ENCODE results near the gene TMEM132D.

Gene TMEM132D

GRCh38 chr12:129496226-129496625, 407.6 kb downstream of the TMEM132D start:
- no peaks in the 10 kb centered on the region for H3K36me3 ChIP-seq (ENCODE audit: control insufficient read depth in 2 of 2, insufficient read depth in 2 of 2, low read length in 2 of 2)
- no peaks in the 10 kb centered on the region for H3K4me1 ChIP-seq (ENCODE audit: control insufficient read depth in 2 of 2, insufficient read depth in 2 of 2, low read length in 2 of 2)
- H3K4me3 ChIP-seq (ENCODE audit: low read length in 2 of 2) = no peak overlapping the region
- H3K27me3 ChIP-seq (ENCODE audit: control insufficient read depth in 2 of 2, insufficient read depth in 2 of 2, low read length in 2 of 2) = no peaks in the 10 kb centered on the region
- peaks cover 0 to 5% of the 10 kb centered on the region in 2 donors for H3K9me3 ChIP-seq (ENCODE audit: control insufficient read depth in 2 of 2, low read length in 2 of 2)
- no peak overlapping the region for H3K9ac ChIP-seq (ENCODE audit: low read depth in 1 of 2, low read length in 2 of 2)
- no peak overlapping the region for H3K27ac ChIP-seq (ENCODE audit: low read depth in 2 of 2, low read length in 2 of 2)

DNA sequence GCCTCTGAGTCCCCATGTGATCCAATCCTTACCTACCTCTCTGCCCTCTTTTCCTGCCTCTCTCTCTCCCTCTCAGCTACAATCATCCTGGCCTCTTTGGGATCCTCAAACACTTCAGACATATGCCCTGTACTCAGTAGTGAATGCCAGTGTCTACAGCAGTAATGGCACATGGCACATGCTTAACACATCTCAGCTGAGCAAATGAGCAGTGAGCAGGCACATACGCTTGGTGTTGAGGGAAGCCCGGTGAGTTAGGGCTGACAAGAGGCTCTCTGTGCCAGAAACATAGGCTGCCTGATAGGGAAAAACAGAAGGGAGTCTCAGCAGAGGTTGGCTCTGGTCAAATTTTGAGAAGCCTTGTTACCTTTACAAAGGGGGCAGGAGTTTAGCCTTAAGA, 409.1 kb downstream of the TMEM132D start:
- Histone ChIP-seq H3K9me3 (ENCODE audit: control insufficient read depth in 2 of 2, low read length in 2 of 2) (peaks cover 0 to 2% of the 10 kb centered on the region in 2 donors), H3K27ac (ENCODE audit: low read depth in 2 of 2, low read length in 2 of 2) (no peak overlapping the region), H3K4me3 (ENCODE audit: low read length in 2 of 2) (no peak overlapping the region), H3K36me3 (ENCODE audit: control insufficient read depth in 2 of 2, insufficient read depth in 2 of 2, low read length in 2 of 2) (no peaks in the 10 kb centered on the region), H3K4me1 (ENCODE audit: control insufficient read depth in 2 of 2, insufficient read depth in 2 of 2, low read length in 2 of 2) (no peaks in the 10 kb centered on the region), H3K9ac (ENCODE audit: low read depth in 1 of 2, low read length in 2 of 2) (no peak overlapping the region), H3K27me3 (ENCODE audit: control insufficient read depth in 2 of 2, insufficient read depth in 2 of 2, low read length in 2 of 2) (no peaks in the 10 kb centered on the region)

DNA sequence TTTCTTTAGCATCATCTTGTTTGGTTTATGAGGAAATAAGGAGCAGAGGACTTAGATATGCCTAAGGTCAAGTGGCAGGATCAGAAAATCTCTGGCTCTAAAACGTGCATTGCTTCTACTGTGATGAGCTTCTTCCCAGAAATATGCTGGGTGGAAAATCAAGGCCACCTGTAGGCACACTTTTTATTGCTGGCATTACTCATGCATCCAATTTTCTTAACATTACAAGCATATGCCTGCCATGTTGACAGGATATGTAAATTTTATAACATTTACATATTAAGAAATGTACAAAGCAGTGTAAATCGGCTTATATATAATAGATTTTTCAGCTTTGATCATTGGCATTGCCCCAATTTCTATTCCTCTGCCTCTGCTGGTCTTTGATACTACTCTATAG, 409.6 kb downstream of the TMEM132D start:
- no peak overlapping the region for H3K9ac ChIP-seq (ENCODE audit: low read depth in 1 of 2, low read length in 2 of 2)
- no peaks in the 10 kb centered on the region for H3K27me3 ChIP-seq (ENCODE audit: control insufficient read depth in 2 of 2, insufficient read depth in 2 of 2, low read length in 2 of 2)

GRCh38 chr12:129489100-129489676, 414.6 kb downstream of the TMEM132D start:
- Histone ChIP-seq H3K9ac (ENCODE audit: low read depth in 1 of 2, low read length in 2 of 2) (no peak overlapping the region), H3K27ac (ENCODE audit: low read depth in 2 of 2, low read length in 2 of 2) (no peak overlapping the region), H3K36me3 (ENCODE audit: control insufficient read depth in 2 of 2, insufficient read depth in 2 of 2, low read length in 2 of 2) (no peaks in the 10 kb centered on the region), H3K4me3 (ENCODE audit: low read length in 2 of 2) (no peak overlapping the region), H3K9me3 (ENCODE audit: control insufficient read depth in 2 of 2, low read length in 2 of 2) (peaks cover 0 to 2% of the 10 kb centered on the region in 2 donors), H3K27me3 (ENCODE audit: control insufficient read depth in 2 of 2, insufficient read depth in 2 of 2, low read length in 2 of 2) (no peaks in the 10 kb centered on the region), H3K4me1 (ENCODE audit: control insufficient read depth in 2 of 2, insufficient read depth in 2 of 2, low read length in 2 of 2) (no peaks in the 10 kb centered on the region)

More for the DNA sequence above, 409.6 kb downstream of the TMEM132D start:
- Histone ChIP-seq H3K4me3 (ENCODE audit: low read length in 2 of 2) (no peak overlapping the region), H3K27ac (ENCODE audit: low read depth in 2 of 2, low read length in 2 of 2) (no peak overlapping the region), H3K4me1 (ENCODE audit: control insufficient read depth in 2 of 2, insufficient read depth in 2 of 2, low read length in 2 of 2) (no peaks in the 10 kb centered on the region), H3K36me3 (ENCODE audit: control insufficient read depth in 2 of 2, insufficient read depth in 2 of 2, low read length in 2 of 2) (no peaks in the 10 kb centered on the region), H3K9me3 (ENCODE audit: control insufficient read depth in 2 of 2, low read length in 2 of 2) (no peaks in the 10 kb centered on the region)

DNA sequence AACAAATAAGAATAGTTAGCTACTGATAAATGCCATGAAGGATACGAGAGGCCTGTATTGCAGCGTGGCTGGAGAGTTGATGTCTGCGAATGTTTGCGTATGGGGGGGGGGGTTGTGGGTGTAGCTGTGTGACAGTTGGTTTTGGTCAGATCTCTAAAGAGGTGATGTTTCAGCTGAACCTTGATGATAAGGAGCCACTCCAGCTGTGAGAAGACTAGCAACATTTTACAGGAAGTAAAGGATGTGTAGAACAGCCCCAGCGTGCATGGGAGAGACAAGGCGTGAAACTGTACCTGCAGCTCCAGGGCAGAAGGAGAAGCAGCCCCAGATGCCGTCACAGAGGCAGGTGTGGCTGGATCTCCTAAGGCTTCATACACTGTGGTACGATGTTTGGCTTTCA, 416.9 kb downstream of the TMEM132D start:
- Histone ChIP-seq H3K27me3 (ENCODE audit: control insufficient read depth in 2 of 2, insufficient read depth in 2 of 2, low read length in 2 of 2) (no peaks in the 10 kb centered on the region), H3K36me3 (ENCODE audit: control insufficient read depth in 2 of 2, insufficient read depth in 2 of 2, low read length in 2 of 2) (no peaks in the 10 kb centered on the region), H3K4me1 (ENCODE audit: control insufficient read depth in 2 of 2, insufficient read depth in 2 of 2, low read length in 2 of 2) (no peaks in the 10 kb centered on the region), H3K9me3 (ENCODE audit: control insufficient read depth in 2 of 2, low read length in 2 of 2) (peaks cover 0 to 2% of the 10 kb centered on the region in 2 donors), H3K9ac (ENCODE audit: low read depth in 1 of 2, low read length in 2 of 2) (no peak overlapping the region), H3K4me3 (ENCODE audit: low read length in 2 of 2) (no peak overlapping the region), H3K27ac (ENCODE audit: low read depth in 2 of 2, low read length in 2 of 2) (no peak overlapping the region)

DNA sequence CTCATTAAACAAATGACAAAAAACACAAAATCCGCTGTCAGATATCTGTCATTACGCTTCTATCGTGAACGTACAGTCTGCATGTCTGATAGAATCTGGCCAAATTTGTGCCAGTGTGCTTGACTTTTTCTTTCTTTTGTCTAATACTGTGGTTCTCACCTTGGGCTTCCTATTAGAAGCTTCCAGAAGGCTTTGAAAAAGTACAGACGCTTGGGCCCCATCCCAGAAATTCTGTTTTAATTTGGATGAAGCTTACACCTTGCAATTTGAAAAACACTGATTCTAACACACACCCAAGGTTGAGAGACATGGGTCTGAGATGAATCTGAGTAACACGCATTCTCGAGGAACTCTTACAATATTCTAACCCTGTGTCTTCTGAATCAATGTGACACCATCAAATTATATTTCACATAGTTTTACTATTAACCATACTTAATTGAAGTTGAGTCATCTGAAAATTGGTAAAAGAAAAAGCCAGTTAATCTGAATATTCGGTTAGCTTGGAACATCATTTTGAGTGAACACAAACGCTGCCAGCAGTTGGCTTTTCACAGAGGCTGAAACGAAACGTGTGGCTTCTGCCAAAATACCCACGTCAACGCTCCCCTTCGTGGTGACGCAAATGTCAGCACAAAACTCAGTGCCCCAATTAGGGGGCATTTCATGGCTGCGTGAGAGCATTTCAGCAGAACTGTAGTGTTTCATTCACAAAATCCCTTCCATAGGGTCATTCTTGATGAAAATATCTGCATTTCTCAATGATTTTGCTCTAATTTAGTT, 420.5 kb downstream of the TMEM132D start:
- Histone ChIP-seq H3K36me3 (ENCODE audit: control insufficient read depth in 2 of 2, insufficient read depth in 2 of 2, low read length in 2 of 2) (no peaks in the 10 kb centered on the region), H3K27me3 (ENCODE audit: control insufficient read depth in 2 of 2, insufficient read depth in 2 of 2, low read length in 2 of 2) (no peaks in the 10 kb centered on the region), H3K9me3 (ENCODE audit: control insufficient read depth in 2 of 2, low read length in 2 of 2) (peaks cover 0 to 2% of the 10 kb centered on the region in 2 donors), H3K9ac (ENCODE audit: low read depth in 1 of 2, low read length in 2 of 2) (no peak overlapping the region), H3K4me1 (ENCODE audit: control insufficient read depth in 2 of 2, insufficient read depth in 2 of 2, low read length in 2 of 2) (no peaks in the 10 kb centered on the region), H3K27ac (ENCODE audit: low read depth in 2 of 2, low read length in 2 of 2) (no peak overlapping the region), H3K4me3 (ENCODE audit: low read length in 2 of 2) (no peak overlapping the region)

- Histone ChIP-seq H3K4me3 (ENCODE audit: low read length in 2 of 2) (no peak overlapping the region), H3K4me1 (ENCODE audit: control insufficient read depth in 2 of 2, insufficient read depth in 2 of 2, low read length in 2 of 2) (no peaks in the 10 kb centered on the region), H3K9me3 (ENCODE audit: control insufficient read depth in 2 of 2, low read length in 2 of 2) (peaks cover 0 to 2% of the 10 kb centered on the region in 2 donors), H3K27me3 (ENCODE audit: control insufficient read depth in 2 of 2, insufficient read depth in 2 of 2, low read length in 2 of 2) (no peaks in the 10 kb centered on the region), H3K9ac (ENCODE audit: low read depth in 1 of 2, low read length in 2 of 2) (no peak overlapping the region), H3K27ac (ENCODE audit: low read depth in 2 of 2, low read length in 2 of 2) (no peak overlapping the region), H3K36me3 (ENCODE audit: control insufficient read depth in 2 of 2, insufficient read depth in 2 of 2, low read length in 2 of 2) (no peaks in the 10 kb centered on the region)
Measured at GRCh38 chr12:129481921-129482320, 421.9 kb downstream of the TMEM132D start.

DNA sequence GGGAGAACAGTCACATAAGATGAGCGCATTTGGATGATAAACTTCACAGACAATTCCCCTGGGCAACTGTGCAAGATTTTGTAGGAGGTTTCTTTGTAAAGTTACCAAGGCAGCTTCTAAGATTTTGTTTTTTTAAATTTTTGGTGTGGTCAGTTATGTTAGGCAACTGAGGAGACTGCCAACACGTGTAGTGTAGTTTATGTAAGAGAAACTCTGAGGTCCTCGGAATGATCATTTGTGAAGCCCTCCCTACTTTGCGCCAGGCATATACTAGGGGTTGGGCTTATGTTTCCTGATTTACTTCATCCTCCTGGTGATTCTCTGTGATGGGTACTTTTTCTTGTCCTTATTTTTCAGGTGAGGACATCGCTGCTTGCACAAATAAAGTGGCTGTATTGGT, 433.6 kb downstream of the TMEM132D start:
- Histone ChIP-seq H3K27ac (ENCODE audit: low read depth in 2 of 2, low read length in 2 of 2) (no peak overlapping the region), H3K4me1 (ENCODE audit: control insufficient read depth in 2 of 2, insufficient read depth in 2 of 2, low read length in 2 of 2) (no peaks in the 10 kb centered on the region), H3K36me3 (ENCODE audit: control insufficient read depth in 2 of 2, insufficient read depth in 2 of 2, low read length in 2 of 2) (no peaks in the 10 kb centered on the region), H3K9me3 (ENCODE audit: control insufficient read depth in 2 of 2, low read length in 2 of 2) (no peaks in the 10 kb centered on the region), H3K27me3 (ENCODE audit: control insufficient read depth in 2 of 2, insufficient read depth in 2 of 2, low read length in 2 of 2) (no peaks in the 10 kb centered on the region), H3K4me3 (ENCODE audit: low read length in 2 of 2) (no peak overlapping the region), H3K9ac (ENCODE audit: low read depth in 1 of 2, low read length in 2 of 2) (no peak overlapping the region)

GRCh38 chr12:129467726-129468125, 436.1 kb downstream of the TMEM132D start:
- Histone ChIP-seq H3K36me3 (ENCODE audit: control insufficient read depth in 2 of 2, insufficient read depth in 2 of 2, low read length in 2 of 2) (no peaks in the 10 kb centered on the region), H3K27ac (ENCODE audit: low read depth in 2 of 2, low read length in 2 of 2) (no peak overlapping the region), H3K9me3 (ENCODE audit: control insufficient read depth in 2 of 2, low read length in 2 of 2) (no peaks in the 10 kb centered on the region)

DNA sequence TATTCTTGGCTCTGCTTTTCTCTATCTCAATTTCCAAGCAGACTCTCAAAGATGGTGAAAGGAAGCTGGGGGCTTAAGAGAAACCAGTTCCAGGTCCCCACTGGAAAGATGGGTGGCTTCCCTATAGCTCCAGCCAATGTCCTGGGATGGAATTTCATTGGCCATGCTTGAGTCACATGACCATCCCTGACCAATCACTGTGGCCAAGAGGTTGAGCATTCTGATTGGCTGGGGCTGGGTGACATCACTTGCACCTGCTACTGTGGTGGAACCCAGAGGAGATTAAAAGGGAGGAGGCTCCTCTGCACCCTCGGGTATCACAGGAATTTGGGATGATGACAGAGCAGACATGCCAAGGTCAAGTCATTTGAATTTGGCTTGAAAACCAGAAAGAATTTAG, 436.5 kb downstream of the TMEM132D start:
- Histone ChIP-seq H3K27me3 (ENCODE audit: control insufficient read depth in 2 of 2, insufficient read depth in 2 of 2, low read length in 2 of 2) (no peaks in the 10 kb centered on the region), H3K9ac (ENCODE audit: low read depth in 1 of 2, low read length in 2 of 2) (no peak overlapping the region), H3K27ac (ENCODE audit: low read depth in 2 of 2, low read length in 2 of 2) (no peak overlapping the region), H3K4me1 (ENCODE audit: control insufficient read depth in 2 of 2, insufficient read depth in 2 of 2, low read length in 2 of 2) (no peaks in the 10 kb centered on the region), H3K36me3 (ENCODE audit: control insufficient read depth in 2 of 2, insufficient read depth in 2 of 2, low read length in 2 of 2) (no peaks in the 10 kb centered on the region), H3K4me3 (ENCODE audit: low read length in 2 of 2) (no peak overlapping the region), H3K9me3 (ENCODE audit: control insufficient read depth in 2 of 2, low read length in 2 of 2) (no peaks in the 10 kb centered on the region)

More at GRCh38 chr12:129467726-129468125, 436.1 kb downstream of the TMEM132D start:
- no peaks in the 10 kb centered on the region for H3K4me1 ChIP-seq (ENCODE audit: control insufficient read depth in 2 of 2, insufficient read depth in 2 of 2, low read length in 2 of 2)
- no peak overlapping the region for H3K4me3 ChIP-seq (ENCODE audit: low read length in 2 of 2)
- H3K9ac ChIP-seq (ENCODE audit: low read depth in 1 of 2, low read length in 2 of 2) = no peak overlapping the region
- no peaks in the 10 kb centered on the region for H3K27me3 ChIP-seq (ENCODE audit: control insufficient read depth in 2 of 2, insufficient read depth in 2 of 2, low read length in 2 of 2)
